Gastrocnemius medialis (tissue), 4 donors: ENCODE measurements around the gene PRKAG2.

Experiments
- CTCF ChIP-seq, 5 experiments: fragments of 450-650 bp in 3 of 5; fragments of 200-600 bp in 2 of 5; sonication (generic) in 2 of 5; IDR thresholded peaks in 4 of 5; conservative IDR thresholded peaks in 1 of 5; 1 replicate in 4 of 5; 2 replicates in 1 of 5; pipeline ENCODE4 v1.5.1; 2016 to 2019; ENCODE audit warnings: antibody characterized with exemption in 5 of 5, mild to moderate bottlenecking in 3 of 5, moderate library complexity in 3 of 5
- POLR2A ChIP-seq, 2 donors: fragments of 450-650 bp; IDR thresholded peaks; one replicate each; pipeline ENCODE4 v1.6.1; 2017; ENCODE audit warnings: antibody characterized with exemption in 2 of 2, mild to moderate bottlenecking in 2 of 2, moderate library complexity in 2 of 2

- TF ChIP-seq CTCF (IDR thresholded peaks at IDR 0.05 in 4 of 5, conservative IDR thresholded peaks at IDR 0.05 in 1 of 5) (no peak), POLR2A (IDR thresholded peaks at IDR 0.05) (no peak)
Observed at GRCh38 chr7:151758622-151759540, 118.0 kb downstream of the PRKAG2 start.
